ENCODE measurements around the gene MYOM3.

DNA sequence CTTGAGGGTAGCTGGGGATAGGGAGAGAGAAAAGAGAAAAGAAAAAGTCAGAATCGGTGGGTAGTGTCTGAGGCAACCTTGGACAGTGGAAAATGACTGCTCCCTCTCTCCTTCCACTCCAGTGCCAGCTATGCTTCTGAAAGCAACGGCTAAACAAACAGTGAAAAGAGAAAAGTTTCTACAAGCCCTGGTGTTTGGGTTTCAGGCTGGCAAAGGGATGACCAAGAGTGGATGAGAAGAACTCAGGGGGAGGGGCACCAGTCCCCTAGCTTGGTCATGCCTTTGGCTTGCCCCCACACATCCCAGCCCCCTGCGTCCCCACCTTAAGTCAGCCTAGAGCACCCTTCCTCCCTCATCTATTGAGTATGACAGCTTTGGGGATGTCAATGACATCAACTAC is 22.4 kb upstream of the MYOM3 start:
- TF ChIP-seq MXI1 (IDR thresholded peaks at IDR 0.05; ENCODE audit: borderline replicate concordance, low read depth, low read length) (no peak), RCOR1 (IDR thresholded peaks at IDR 0.05; ENCODE audit: insufficient replicate concordance, low read length) (no peak), CTCF (conservative IDR thresholded peaks at IDR 0.05; ENCODE audit: low read depth, low read length) (no peak), CEBPB (IDR thresholded peaks at IDR 0.05; ENCODE audit: low read depth, low read length) (no peak), ELK1 (IDR thresholded peaks at IDR 0.05; ENCODE audit: borderline replicate concordance, low read depth, low read length) (no peak), POLR2A (IDR thresholded peaks at IDR 0.05; ENCODE audit: low read depth, low read length) (no peak)
- TF ChIP-seq, protein P1, sequence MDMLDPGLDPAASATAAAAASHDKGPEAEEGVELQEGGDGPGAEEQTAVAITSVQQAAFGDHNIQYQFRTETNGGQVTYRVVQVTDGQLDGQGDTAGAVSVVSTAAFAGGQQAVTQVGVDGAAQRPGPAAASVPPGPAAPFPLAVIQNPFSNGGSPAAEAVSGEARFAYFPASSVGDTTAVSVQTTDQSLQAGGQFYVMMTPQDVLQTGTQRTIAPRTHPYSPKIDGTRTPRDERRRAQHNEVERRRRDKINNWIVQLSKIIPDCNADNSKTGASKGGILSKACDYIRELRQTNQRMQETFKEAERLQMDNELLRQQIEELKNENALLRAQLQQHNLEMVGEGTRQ (IDR thresholded peaks at IDR 0.05; ENCODE audit: low read depth, low read length): no peak
